SH-SY5Y (cell line): ENCODE results near the gene LRFN2.

ENCODE experiments used
- GATA2 ChIP-seq: IDR thresholded peaks from 2 replicates; pipeline ENCODE4 v1.6.1; 2011; ENCODE audit warnings: mild to moderate bottlenecking, low read depth, low read length
- GATA3 ChIP-seq: IDR thresholded peaks from 2 replicates; pipeline ENCODE4 v1.6.1; 2011; ENCODE audit warnings: low read depth, mild to moderate bottlenecking, low read length, moderate library complexity

DNA sequence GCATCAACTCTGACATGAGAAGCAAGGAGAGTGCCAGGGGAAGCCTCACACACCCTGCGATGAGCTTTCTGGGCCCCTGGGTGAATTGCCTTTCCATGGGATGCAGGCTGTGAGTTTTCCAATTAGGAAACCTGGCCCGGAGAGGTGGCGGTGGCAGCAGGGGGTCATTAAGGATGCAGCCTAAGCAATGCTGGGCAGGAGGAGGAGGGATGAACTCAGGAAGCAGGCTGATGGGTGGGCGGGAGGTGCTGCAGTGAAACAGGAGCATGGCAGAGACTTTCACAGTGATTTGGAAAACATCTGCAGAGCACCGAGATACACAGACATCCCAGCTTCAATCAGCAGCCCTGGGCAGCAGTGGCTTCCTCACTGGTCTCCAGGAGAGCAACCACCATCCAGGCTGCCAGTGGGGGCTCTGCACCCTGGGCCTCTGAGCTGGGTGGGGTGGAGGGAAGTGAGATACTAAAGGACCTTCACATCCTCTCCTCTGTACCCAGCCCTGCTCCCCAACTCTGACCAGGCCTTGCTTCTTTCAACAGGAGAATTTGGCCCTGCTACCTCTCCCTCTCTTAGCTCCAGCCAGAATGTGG, 44.9 kb downstream of the LRFN2 start:
- TF ChIP-seq GATA2 (no peak), GATA3 (no peak)
